GM19099 (cell line): Measurements from ENCODE around the gene PARP12.

Source experiments
- POLR2A ChIP-seq: IDR thresholded peaks from 3 replicates; pipeline ENCODE4 v1.6.1; 2011; ENCODE audit warnings: low read depth; ENCODE audit not compliant: insufficient read length; ENCODE audit errors: extremely low read depth

PARP12 gene

GRCh38 chr7:140049339-140050024 lies 13.3 kb downstream of the PARP12 start:
- TF ChIP-seq POLR2A = no peak

- no peak for TF ChIP-seq POLR2A
Observed at GRCh38 chr7:140048989-140049338, 13.8 kb downstream of the PARP12 start.

- TF ChIP-seq POLR2A = no peak
Observed at GRCh38 chr7:140048138-140048537, 14.6 kb downstream of the PARP12 start.

GRCh38 chr7:140047197-140047596 lies 15.6 kb downstream of the PARP12 start:
- no peak for TF ChIP-seq POLR2A

GRCh38 chr7:140045697-140046096 lies 17.1 kb downstream of the PARP12 start:
- no peak for TF ChIP-seq POLR2A

GRCh38 chr7:140044251-140044650 lies 18.5 kb downstream of the PARP12 start:
- TF ChIP-seq POLR2A = no peak

- TF ChIP-seq POLR2A = no peak
Observed at GRCh38 chr7:140042386-140042670, 20.4 kb downstream of the PARP12 start.

GRCh38 chr7:140041659-140042385 lies 20.9 kb downstream of the PARP12 start:
- TF ChIP-seq POLR2A = no peak

- no peak for TF ChIP-seq POLR2A
Observed at GRCh38 chr7:140039896-140040295, 22.9 kb downstream of the PARP12 start.

- TF ChIP-seq POLR2A = no peak
Observed at GRCh38 chr7:140039066-140039465, 23.7 kb downstream of the PARP12 start.

GRCh38 chr7:140036224-140036962 lies 26.4 kb downstream of the PARP12 start:
- no peak for TF ChIP-seq POLR2A

GRCh38 chr7:140035400-140036223 lies 27.1 kb downstream of the PARP12 start:
- no peak for TF ChIP-seq POLR2A

GRCh38 chr7:140034421-140034820 lies 28.3 kb downstream of the PARP12 start:
- no peak for TF ChIP-seq POLR2A

- no peak for TF ChIP-seq POLR2A
Observed at GRCh38 chr7:140033779-140034363, 28.9 kb downstream of the PARP12 start.

GRCh38 chr7:140033036-140033435 lies 29.7 kb downstream of the PARP12 start:
- no peak for TF ChIP-seq POLR2A

GRCh38 chr7:140031364-140031763 lies 31.4 kb downstream of the PARP12 start:
- TF ChIP-seq POLR2A = no peak

GRCh38 chr7:140029072-140029471 lies 33.7 kb downstream of the PARP12 start:
- no peak for TF ChIP-seq POLR2A
